ENCODE results near the gene AQP10.
A peak's percentile ranks its signal among the peaks of the same experiment; 100 is the strongest.
"Not testable (repeated sequence)": the region's sequence is repeated elsewhere in the genome, so short reads cannot be mapped to it uniquely, and the experiment has no call there.

AQP10 gene

GRCh38 chr1:154346276-154346917 is 25.5 kb downstream of the AQP10 start:
- no peak for DNase-seq

GRCh38 chr1:154347961-154348360 is 27.1 kb downstream of the AQP10 start:
- no peak for DNase-seq

GRCh38 chr1:154348429-154349076 is 27.7 kb downstream of the AQP10 start:
- DNase-seq: no peak

GRCh38 chr1:154349121-154349520 is 28.2 kb downstream of the AQP10 start:
- no peak for DNase-seq

- no peak for DNase-seq
Observed at GRCh38 chr1:154350383-154350782, 29.5 kb downstream of the AQP10 start.

- DNase-seq: no peak
Observed at GRCh38 chr1:154351363-154352068, 30.6 kb downstream of the AQP10 start.

GRCh38 chr1:154352245-154352580 is 31.3 kb downstream of the AQP10 start:
- no peak for DNase-seq

GRCh38 chr1:154352581-154353459 is 31.9 kb downstream of the AQP10 start:
- DNase-seq: peak; percentile 28

GRCh38 chr1:154353460-154353904 is 32.6 kb downstream of the AQP10 start:
- DNase-seq: no peak

GRCh38 chr1:154353966-154354365 is 33.1 kb downstream of the AQP10 start:
- DNase-seq: no peak

GRCh38 chr1:154358519-154358918 is 37.6 kb downstream of the AQP10 start:
- DNase-seq: no peak

- DNase-seq: no peak
Observed at GRCh38 chr1:154360288-154360687, 39.4 kb downstream of the AQP10 start.

- DNase-seq: not testable (repeated sequence)
Observed at GRCh38 chr1:154360881-154361280, 40.0 kb downstream of the AQP10 start.

- no peak for DNase-seq
Observed at GRCh38 chr1:154361357-154361756, 40.5 kb downstream of the AQP10 start.

- no peak for DNase-seq
Observed at GRCh38 chr1:154371436-154371835, 50.5 kb downstream of the AQP10 start.

GRCh38 chr1:154373777-154374357 is 53.0 kb downstream of the AQP10 start:
- not testable (repeated sequence) for DNase-seq
